ENCODE measurements around the gene PRPF8.
"Not testable (repeated sequence)": the region's sequence is repeated elsewhere in the genome, so short reads cannot be mapped to it uniquely, and the experiment has no call there.

The PRPF8 gene

GRCh38 chr17:1693339-1693738 lies 8.7 kb upstream of the PRPF8 start:
- in situ Hi-C loops (cut with MboI; ENCODE audit: low sequenced_read_pairs) = no loop called here
- H3K4me1 ChIP-seq = no peaks in the 10 kb centered on the region
- H3K36me3 ChIP-seq (replicated peaks) = no peaks in the 10 kb centered on the region
- H3K4me3 ChIP-seq = no peak overlapping the region
- H3K27me3 ChIP-seq (ENCODE audit: low read depth) = no peaks in the 10 kb centered on the region
- no peaks in the 10 kb centered on the region for H3K9me3 ChIP-seq
- DNase-seq (ENCODE audit: low spot score in 2 of 2) = no peak

GRCh38 chr17:1690544-1691221 lies 6.0 kb upstream of the PRPF8 start:
- no peaks in the 10 kb centered on the region for H3K9me3 ChIP-seq
- no peaks in the 10 kb centered on the region for H3K36me3 ChIP-seq (replicated peaks)
- in situ Hi-C loops (cut with MboI; ENCODE audit: low sequenced_read_pairs) = no loop called here
- H3K4me3 ChIP-seq = no peak overlapping the region
- H3K27me3 ChIP-seq (ENCODE audit: low read depth) = no peaks in the 10 kb centered on the region
- no peak for DNase-seq (ENCODE audit: low spot score in 2 of 2)
- no peaks in the 10 kb centered on the region for H3K4me1 ChIP-seq

GRCh38 chr17:1688405-1688804 lies 3.7 kb upstream of the PRPF8 start:
- DNase-seq (ENCODE audit: low spot score in 2 of 2); H3K27me3 ChIP-seq (ENCODE audit: low read depth); H3K4me1 ChIP-seq; in situ Hi-C loops (cut with MboI; ENCODE audit: low sequenced_read_pairs); H3K36me3 ChIP-seq (replicated peaks); H3K9me3 ChIP-seq; H3K4me3 ChIP-seq: not testable (repeated sequence)

GRCh38 chr17:1686086-1686485 lies 1.4 kb upstream of the PRPF8 start:
- no peak for DNase-seq (ENCODE audit: low spot score in 2 of 2)
- in situ Hi-C loops (cut with MboI; ENCODE audit: low sequenced_read_pairs) = no loop called here
- peaks cover 26% of the 10 kb centered on the region for H3K36me3 ChIP-seq (replicated peaks)
- no peak overlapping the region for H3K4me3 ChIP-seq
- H3K9me3 ChIP-seq = no peaks in the 10 kb centered on the region
- no peaks in the 10 kb centered on the region for H3K27me3 ChIP-seq (ENCODE audit: low read depth)
- H3K4me1 ChIP-seq = peaks cover 8% of the 10 kb centered on the region

- peaks cover 52% of the 10 kb centered on the region for H3K36me3 ChIP-seq (replicated peaks)
- H3K4me3 ChIP-seq = peak overlapping the region; percentile 99
- in situ Hi-C loops (cut with MboI; ENCODE audit: low sequenced_read_pairs) = no loop called here
Observed at GRCh38 chr17:1683459-1683858, 1.2 kb downstream of the PRPF8 start.

GRCh38 chr17:1676401-1676800 lies 8.3 kb downstream of the PRPF8 start:
- H3K36me3 ChIP-seq (replicated peaks) = peaks cover 98% of the 10 kb centered on the region
- H3K4me3 ChIP-seq = no peak overlapping the region
- in situ Hi-C loops (cut with MboI; ENCODE audit: low sequenced_read_pairs) = no loop called here
- DNase-seq (ENCODE audit: low spot score in 2 of 2) = no peak
- H3K9me3 ChIP-seq = no peaks in the 10 kb centered on the region
- H3K4me1 ChIP-seq = no peaks in the 10 kb centered on the region
- H3K27me3 ChIP-seq (ENCODE audit: low read depth) = no peaks in the 10 kb centered on the region

More at GRCh38 chr17:1683459-1683858, 1.2 kb downstream of the PRPF8 start:
- Histone ChIP-seq H3K27me3 (ENCODE audit: low read depth) (no peaks in the 10 kb centered on the region), H3K9me3 (no peaks in the 10 kb centered on the region), H3K4me1 (peaks cover 8% of the 10 kb centered on the region)
- DNase-seq (ENCODE audit: low spot score in 2 of 2) = no peak

- Histone ChIP-seq H3K4me3 (no peak overlapping the region), H3K4me1 (no peaks in the 10 kb centered on the region), H3K36me3 (replicated peaks) (peaks cover 98% of the 10 kb centered on the region), H3K9me3 (no peaks in the 10 kb centered on the region), H3K27me3 (ENCODE audit: low read depth) (no peaks in the 10 kb centered on the region)
- in situ Hi-C loops (cut with MboI; ENCODE audit: low sequenced_read_pairs) = no loop called here
- no peak for DNase-seq (ENCODE audit: low spot score in 2 of 2)
Observed at GRCh38 chr17:1673041-1673785, 11.5 kb downstream of the PRPF8 start.

GRCh38 chr17:1663934-1664333 lies 20.7 kb downstream of the PRPF8 start:
- in situ Hi-C loops (cut with MboI; ENCODE audit: low sequenced_read_pairs); H3K4me1 ChIP-seq; H3K9me3 ChIP-seq; H3K4me3 ChIP-seq; DNase-seq (ENCODE audit: low spot score in 2 of 2); H3K27me3 ChIP-seq (ENCODE audit: low read depth): not testable (repeated sequence)
- peaks cover 90% of the 10 kb centered on the region for H3K36me3 ChIP-seq (replicated peaks)

GRCh38 chr17:1661045-1661444 lies 23.6 kb downstream of the PRPF8 start:
- Histone ChIP-seq H3K4me3 (no peak overlapping the region), H3K36me3 (replicated peaks) (peaks cover 91% of the 10 kb centered on the region), H3K9me3 (no peaks in the 10 kb centered on the region), H3K27me3 (ENCODE audit: low read depth) (no peaks in the 10 kb centered on the region), H3K4me1 (no peaks in the 10 kb centered on the region)
- in situ Hi-C loops (cut with MboI; ENCODE audit: low sequenced_read_pairs) = no loop called here
- DNase-seq (ENCODE audit: low spot score in 2 of 2) = no peak

GRCh38 chr17:1658100-1658499 lies 26.6 kb downstream of the PRPF8 start:
- Histone ChIP-seq H3K4me1 (no peaks in the 10 kb centered on the region), H3K9me3 (no peaks in the 10 kb centered on the region), H3K27me3 (ENCODE audit: low read depth) (no peaks in the 10 kb centered on the region), H3K36me3 (replicated peaks) (peaks cover 94% of the 10 kb centered on the region), H3K4me3 (no peak overlapping the region)
- in situ Hi-C loops (cut with MboI; ENCODE audit: low sequenced_read_pairs) = no loop called here
- DNase-seq (ENCODE audit: low spot score in 2 of 2) = no peak

- Histone ChIP-seq H3K4me1 (no peaks in the 10 kb centered on the region; the same call in 1 of the 2 replicates), H3K36me3 (replicated peaks) (peaks cover 87% of the 10 kb centered on the region), H3K9me3 (no peaks in the 10 kb centered on the region), H3K27me3 (ENCODE audit: low read depth) (no peaks in the 10 kb centered on the region), H3K4me3 (no peak overlapping the region)
- no peak for DNase-seq (ENCODE audit: low spot score in 2 of 2)
- in situ Hi-C loops (cut with MboI; ENCODE audit: low sequenced_read_pairs) = no loop called here
Observed at GRCh38 chr17:1653735-1654134, 30.9 kb downstream of the PRPF8 start.

GRCh38 chr17:1652794-1653193 lies 31.9 kb downstream of the PRPF8 start:
- in situ Hi-C loops (cut with MboI; ENCODE audit: low sequenced_read_pairs); H3K4me1 ChIP-seq; H3K27me3 ChIP-seq (ENCODE audit: low read depth); H3K4me3 ChIP-seq; DNase-seq (ENCODE audit: low spot score in 2 of 2); H3K9me3 ChIP-seq: not testable (repeated sequence)
- H3K36me3 ChIP-seq (replicated peaks) = peaks cover 78% of the 10 kb centered on the region

GRCh38 chr17:1651559-1651844 lies 33.2 kb downstream of the PRPF8 start:
- in situ Hi-C loops (cut with MboI; ENCODE audit: low sequenced_read_pairs) = no loop called here
- DNase-seq (ENCODE audit: low spot score in 2 of 2) = no peak
- peaks cover 7% of the 10 kb centered on the region for H3K4me1 ChIP-seq
- peaks cover 66% of the 10 kb centered on the region for H3K36me3 ChIP-seq (replicated peaks)
- H3K27me3 ChIP-seq (ENCODE audit: low read depth) = no peaks in the 10 kb centered on the region
- H3K9me3 ChIP-seq = no peaks in the 10 kb centered on the region
- no peak overlapping the region for H3K4me3 ChIP-seq

GRCh38 chr17:1650731-1651558 lies 33.7 kb downstream of the PRPF8 start:
- Histone ChIP-seq H3K4me1 (peaks cover 7% of the 10 kb centered on the region), H3K27me3 (ENCODE audit: low read depth) (no peaks in the 10 kb centered on the region), H3K9me3 (no peaks in the 10 kb centered on the region), H3K36me3 (replicated peaks) (peaks cover 61% of the 10 kb centered on the region), H3K4me3 (no peak overlapping the region)
- in situ Hi-C loops (cut with MboI; ENCODE audit: low sequenced_read_pairs) = no loop called here
- DNase-seq (ENCODE audit: low spot score in 2 of 2) = no peak

Data from HAP-1 (cell line).